PC-3 (cell line): ENCODE data around the gene CCNQ. TPM values are rescaled to one million over a fixed set of nuclear protein-coding genes. Genes with fewer than 3 reads are reported as not detected.

Source experiments
- ATAC-seq: fragments of 200-7000 bp; cut with Tn5 transposase; 2 replicates; pipeline ENCODE4 v1.9.1; 2020; ENCODE audit warnings: mild to moderate bottlenecking, moderate library complexity
- BruUV-seq: library from RNA; stranded (reverse); fragments of 400-500 nt; replicated peaks from 2 replicates; lab custom pipeline; 2021; lab: Mats Ljungman, UMichigan
- CTCF ChIA-PET: fragments of 300-600 bp; sonication (Branson Sonifier 250); formaldehyde crosslinking; loops from one replicate; lab custom pipeline; 2022; ENCODE audit warnings: antibody characterized with exemption; lab: Charles Lee
- POLR2A ChIA-PET: fragments of 300-600 bp; sonication (Branson Sonifier 250); formaldehyde crosslinking; loops from one replicate; lab custom pipeline; 2022; ENCODE audit warnings: antibody characterized with exemption; ENCODE audit not compliant: unreplicated experiment; lab: Charles Lee
- DNase-seq: peaks from one replicate; pipeline ENCODE4 v3.0.0-alpha.2; 2015
- H2AFZ ChIP-seq: fragments of 300-600 bp; sonication (generic); 2 replicates; pipeline ENCODE4 v1.6.0; 2016; ENCODE audit warnings: antibody characterized with exemption, low read length
- H3F3A ChIP-seq: fragments of 300-600 bp; sonication (generic); one replicate; pipeline ENCODE4 v1.6.0; 2017; ENCODE audit warnings: antibody characterized with exemption, low read length, control low read depth, mild to moderate bottlenecking; ENCODE audit not compliant: unreplicated experiment
- H3K27ac ChIP-seq: fragments of 300-600 bp; sonication (generic); 2 replicates; pipeline ENCODE4 v1.5.1; 2016; ENCODE audit warnings: mild to moderate bottlenecking, low read length
- H3K27me3 ChIP-seq: fragments of 300-600 bp; sonication (generic); 2 replicates; pipeline ENCODE4 v1.6.1; 2016; ENCODE audit warnings: low read length, mixed read lengths
- H3K36me3 ChIP-seq: fragments of 300-600 bp; sonication (generic); 2 replicates; pipeline ENCODE4 v1.6.1; 2016; ENCODE audit warnings: low read depth, mixed run types, low read length, mixed read lengths
- H3K4me1 ChIP-seq: fragments of 300-600 bp; sonication (generic); 2 replicates; pipeline ENCODE4 v1.5.1; 2016; ENCODE audit warnings: low read length; ENCODE audit not compliant: insufficient read depth
- H3K4me2 ChIP-seq: fragments of 300-600 bp; sonication (generic); 2 replicates; pipeline ENCODE4 v1.6.0; 2016; ENCODE audit warnings: low read length
- H3K4me3 ChIP-seq: fragments of 300-600 bp; sonication (generic); 2 replicates; pipeline ENCODE4 v1.5.1; 2016; ENCODE audit warnings: mild to moderate bottlenecking, low read length, mixed read lengths
- H3K79me2 ChIP-seq: fragments of 300-600 bp; sonication (generic); 2 replicates; pipeline ENCODE4 v1.6.1; 2017; ENCODE audit warnings: low read length, mixed read lengths
- H3K9ac ChIP-seq: fragments of 300-600 bp; sonication (generic); 2 replicates; pipeline ENCODE4 v1.6.0; 2016; ENCODE audit warnings: mild to moderate bottlenecking, low read length
- H3K9me2 ChIP-seq: fragments of 300-600 bp; sonication (generic); replicated peaks from 2 replicates; pipeline ENCODE4 v1.6.1; 2016; ENCODE audit warnings: mixed run types, low read length, mixed read lengths
- H3K9me3 ChIP-seq: fragments of 300-600 bp; sonication (generic); 2 replicates; pipeline ENCODE4 v1.6.1; 2016; ENCODE audit warnings: low read length, mixed read lengths
- H4K20me1 ChIP-seq: fragments of 300-600 bp; sonication (generic); 2 replicates; pipeline ENCODE4 v1.6.1; 2016; ENCODE audit warnings: low read length, mixed read lengths
- CTCF ChIP-seq: fragments of 300-600 bp; sonication (generic); conservative IDR thresholded peaks from 2 replicates; pipeline ENCODE4 v1.5.1; 2017; ENCODE audit warnings: antibody characterized with exemption, low read depth, mild to moderate bottlenecking, low read length
- EZH2 ChIP-seq: fragments of 300-600 bp; sonication (generic); IDR thresholded peaks from one replicate; pipeline ENCODE4 v1.6.1; 2017; ENCODE audit warnings: antibody characterized with exemption, mild to moderate bottlenecking, low read length; ENCODE audit not compliant: unreplicated experiment
- EZH2phosphoT487 ChIP-seq: fragments of 300-600 bp; sonication (generic); IDR thresholded peaks from 2 replicates; pipeline ENCODE4 v1.6.1; 2018; ENCODE audit warnings: mild to moderate bottlenecking, antibody characterized with exemption, low read length, borderline replicate concordance
- intact Hi-C: fragments of 100-400 bp; cut with micrococcal nuclease; formaldehyde crosslinking; loops from 2 replicates; pipeline ENCODE4 v1.9.0; 2023
- total RNA-seq: library from RNA; depleted of rRNA; stranded (reverse); fragments of >200 nt; gene quantifications from 2 replicates; pipeline ENCODE4 v1.2.3, GENCODE V29; 2014

CCNQ gene
- total RNA-seq, 1 experiment from 2014 or later = 110 TPM

GRCh38 chrX:153596981-153597750 lies 1.8 kb downstream of the CCNQ start:
- Histone ChIP-seq H3K27me3 (no peaks in the 10 kb centered on the region), H3K9me3 (no peaks in the 10 kb centered on the region), H4K20me1 (peaks cover 23% of the 10 kb centered on the region), H3K4me1 (peaks cover 6% of the 10 kb centered on the region; the same call in 1 of the 2 replicates), H2AFZ (no peak overlapping the region), H3K79me2 (peaks cover 33% of the 10 kb centered on the region), H3K9me2 (no peaks in the 10 kb centered on the region), H3K36me3 (no peaks in the 10 kb centered on the region; the same call in 1 of the 2 replicates), H3K4me3 (peak overlapping the region; percentile 89), H3K27ac (no peak overlapping the region), H3K9ac (no peak overlapping the region), H3F3A (no peaks in the 10 kb centered on the region), H3K4me2 (peak overlapping the region; percentile 92)
- CTCF ChIA-PET = no interaction called here
- intact Hi-C loops = no loop called here
- ATAC-seq (no peak), DNase-seq (no peak)
- POLR2A ChIA-PET = no interaction called here
- no peak for TF ChIP-seq EZH2
- TF ChIP-seq EZH2phosphoT487 = no peak
- no peak for TF ChIP-seq CTCF
- no TSS peak for BruUV-seq

- H4K20me1 ChIP-seq = peaks cover 23% of the 10 kb centered on the region
- H2AFZ ChIP-seq = no peak overlapping the region
- no peak overlapping the region for H3K9ac ChIP-seq
- ChIA-PET CTCF (no interaction called here), POLR2A (no interaction called here)
- no peak overlapping the region for H3K4me3 ChIP-seq
- H3K27me3 ChIP-seq = no peaks in the 10 kb centered on the region
- H3K79me2 ChIP-seq = peaks cover 33% of the 10 kb centered on the region
- no peaks in the 10 kb centered on the region; the same call in 1 of the 2 replicates for H3K36me3 ChIP-seq
- no peak for TF ChIP-seq EZH2
- TF ChIP-seq CTCF = no peak
- no peak for TF ChIP-seq EZH2phosphoT487
- no TSS peak for BruUV-seq
- no peaks in the 10 kb centered on the region for H3F3A ChIP-seq
- no peak overlapping the region for H3K4me2 ChIP-seq
- no peaks in the 10 kb centered on the region for H3K9me3 ChIP-seq
- H3K27ac ChIP-seq = no peak overlapping the region
- intact Hi-C loops = no loop called here
- no peaks in the 10 kb centered on the region for H3K9me2 ChIP-seq
- ATAC-seq (no peak), DNase-seq (no peak)
- H3K4me1 ChIP-seq = peaks cover 6% of the 10 kb centered on the region; the same call in 1 of the 2 replicates
These were observed 2.8 kb downstream of the CCNQ start for GRCh38 chrX:153595859-153596857.
